ENCODE data around the gene ADARB2.

DNA sequence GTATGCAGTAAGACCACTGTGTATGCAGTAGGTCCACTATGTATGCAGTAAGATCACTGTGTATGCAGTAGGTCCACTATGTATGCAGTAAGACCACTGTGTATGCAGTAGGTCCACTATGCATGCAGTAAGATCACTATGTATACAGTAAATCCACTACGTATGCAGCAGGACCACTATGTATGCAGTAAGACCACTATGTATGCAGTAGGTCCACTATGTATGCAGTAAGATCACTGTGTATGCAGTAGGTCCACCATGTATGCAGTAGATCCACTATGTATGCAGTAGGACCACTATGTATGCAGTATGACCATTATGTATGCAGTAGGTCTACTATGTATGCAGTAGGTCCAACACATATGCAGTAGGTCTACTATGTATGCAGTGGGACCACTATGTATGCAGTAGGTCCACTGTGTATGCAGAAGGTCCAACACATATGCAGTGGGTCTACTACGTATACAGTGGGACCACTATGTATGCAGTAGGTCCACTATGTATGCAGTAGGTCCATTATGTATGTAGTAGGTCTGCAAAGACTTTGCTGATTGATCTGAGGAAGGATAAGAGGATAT is 313.6 kb downstream of the ADARB2 start:
- no peak for TF ChIP-seq POLR2AphosphoS5 (IDR thresholded peaks at IDR 0.05; ENCODE audit: low read depth, low read length)
- TF ChIP-seq TAF1 (IDR thresholded peaks at IDR 0.05; ENCODE audit: low read depth, low read length) = no peak
- no peak for TF ChIP-seq POLR2A (IDR thresholded peaks at IDR 0.05; ENCODE audit: low read depth, low read length)
- TF ChIP-seq PAX5 (IDR thresholded peaks at IDR 0.05; ENCODE audit: insufficient read depth, low read length, severe bottlenecking) = no peak
